Activated CD8-positive, alpha-beta memory T cell treated with anti-CD3 and anti-CD28 coated beads, Interleukin-2, amount 50 U/mL, for 4 hours (primary cell): ENCODE results near the gene SLC7A6.

Source experiments
- DNase-seq: peaks from one replicate; pipeline ENCODE4 v3.0.0-alpha.2; 2020

SLC7A6 gene

DNA sequence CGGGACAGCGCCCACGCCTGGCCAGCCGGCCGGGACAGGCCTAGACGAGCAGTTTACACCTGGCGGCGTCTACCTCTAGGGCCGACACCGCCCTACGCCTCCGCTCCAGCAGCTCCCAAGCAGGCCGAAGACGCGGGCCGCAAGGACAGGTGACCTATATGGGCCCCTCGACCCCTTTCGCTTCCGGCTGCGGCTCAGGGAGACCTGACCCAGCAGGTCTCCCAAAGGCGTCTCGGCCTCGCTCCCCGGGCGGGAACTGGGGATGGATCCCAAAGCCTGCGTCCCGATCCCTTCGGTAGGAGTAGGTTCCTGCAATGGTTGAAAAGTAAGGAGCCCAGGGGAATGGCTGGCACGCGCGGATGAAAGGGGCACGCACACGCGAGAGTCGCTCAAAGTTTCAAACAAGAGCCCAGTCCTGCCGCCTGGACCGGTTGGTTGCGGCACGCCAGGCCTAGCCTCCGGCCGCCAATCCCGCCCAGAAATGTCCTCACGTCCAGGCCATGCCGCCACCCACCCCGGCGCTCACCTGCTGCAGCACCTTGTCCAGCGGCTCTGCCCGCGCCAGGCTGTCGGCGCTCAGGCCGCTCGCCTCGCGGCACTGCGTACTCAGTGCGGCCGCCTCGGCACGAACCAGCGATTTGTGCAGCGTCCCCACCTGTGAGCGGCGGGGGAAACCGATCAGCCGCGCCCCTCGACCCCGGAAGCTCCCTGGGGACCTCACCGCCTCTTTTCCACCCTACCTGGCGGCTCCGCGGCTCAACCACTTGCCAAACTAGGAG lies 29.0 kb upstream of the SLC7A6 start:
- no peak for DNase-seq

DNA sequence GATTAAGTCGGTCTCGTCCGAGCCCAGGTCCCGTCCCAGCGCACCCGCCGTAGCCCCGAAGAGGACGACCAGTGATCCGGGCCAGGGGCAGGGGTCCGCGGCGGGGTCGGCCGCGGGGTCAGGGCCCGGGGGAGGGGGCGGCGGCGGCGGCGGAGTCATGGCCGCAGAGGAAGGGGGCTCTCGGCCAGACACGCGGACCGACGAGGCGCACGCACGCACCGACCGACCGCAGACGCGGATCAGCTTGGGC lies 28.5 kb upstream of the SLC7A6 start, which contains the start of gene ESRP2:
Gene ESRP2 (minus strand): TSS at position 241 of the 250 bp plus-strand sequence. CDS start 82 bp downstream, at position 159.
- no peak for DNase-seq

DNA sequence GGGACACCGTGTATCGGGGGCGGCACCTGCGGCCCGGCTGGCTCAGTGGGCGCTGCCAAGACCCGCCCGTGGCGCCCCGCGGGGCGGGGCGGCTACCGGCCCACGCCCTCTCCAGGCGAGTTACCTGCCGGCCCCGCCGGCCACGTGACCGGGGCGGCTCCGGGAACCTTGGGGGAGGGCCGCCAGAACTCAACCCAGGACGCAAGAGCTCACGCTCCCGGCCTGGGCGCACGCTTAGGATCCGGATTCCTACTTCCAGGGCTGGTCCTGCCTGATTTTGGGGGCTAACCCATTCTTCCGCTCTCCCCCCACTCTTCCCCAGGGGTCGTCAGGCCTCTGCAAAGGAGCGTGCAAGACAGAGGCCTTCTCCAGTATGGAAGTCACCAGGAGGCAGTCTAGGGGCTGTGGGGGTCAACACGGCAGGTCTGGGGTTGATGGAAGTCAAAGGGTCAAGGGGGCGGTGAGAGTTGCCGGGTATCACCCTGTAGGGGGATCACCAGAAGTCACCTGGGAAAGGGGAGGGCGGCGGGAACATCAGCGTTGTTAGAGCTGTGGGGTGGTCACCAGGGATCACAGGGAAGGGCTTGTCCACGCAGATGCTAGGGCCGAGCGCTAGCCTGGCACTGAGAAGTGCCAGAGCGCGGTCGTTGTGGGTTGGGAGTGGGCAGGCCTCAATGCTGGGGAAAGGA lies 28.0 kb upstream of the SLC7A6 start:
- DNase-seq: peak; percentile 45

DNA sequence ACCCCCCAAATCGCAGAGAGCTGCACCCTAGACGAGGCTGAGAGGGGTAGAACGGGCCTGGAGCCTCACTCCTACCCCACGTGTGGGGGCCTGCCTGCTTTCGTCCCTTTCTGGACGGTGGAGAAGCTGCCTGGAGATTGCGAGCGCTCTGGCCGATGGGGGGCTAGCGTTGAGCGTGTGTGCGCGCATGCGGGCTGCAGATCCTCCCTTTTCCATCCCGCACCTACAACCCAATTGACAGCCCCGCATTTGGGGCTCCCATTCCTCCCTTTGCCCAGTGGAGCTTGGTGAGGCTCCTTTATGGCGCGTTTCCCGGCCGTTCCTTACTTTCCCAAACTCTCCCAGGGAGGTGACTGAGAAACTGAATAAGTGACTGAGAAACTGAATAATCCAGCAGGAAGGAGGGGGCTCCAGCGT lies 27.5 kb upstream of the SLC7A6 start:
- DNase-seq: no peak

DNA sequence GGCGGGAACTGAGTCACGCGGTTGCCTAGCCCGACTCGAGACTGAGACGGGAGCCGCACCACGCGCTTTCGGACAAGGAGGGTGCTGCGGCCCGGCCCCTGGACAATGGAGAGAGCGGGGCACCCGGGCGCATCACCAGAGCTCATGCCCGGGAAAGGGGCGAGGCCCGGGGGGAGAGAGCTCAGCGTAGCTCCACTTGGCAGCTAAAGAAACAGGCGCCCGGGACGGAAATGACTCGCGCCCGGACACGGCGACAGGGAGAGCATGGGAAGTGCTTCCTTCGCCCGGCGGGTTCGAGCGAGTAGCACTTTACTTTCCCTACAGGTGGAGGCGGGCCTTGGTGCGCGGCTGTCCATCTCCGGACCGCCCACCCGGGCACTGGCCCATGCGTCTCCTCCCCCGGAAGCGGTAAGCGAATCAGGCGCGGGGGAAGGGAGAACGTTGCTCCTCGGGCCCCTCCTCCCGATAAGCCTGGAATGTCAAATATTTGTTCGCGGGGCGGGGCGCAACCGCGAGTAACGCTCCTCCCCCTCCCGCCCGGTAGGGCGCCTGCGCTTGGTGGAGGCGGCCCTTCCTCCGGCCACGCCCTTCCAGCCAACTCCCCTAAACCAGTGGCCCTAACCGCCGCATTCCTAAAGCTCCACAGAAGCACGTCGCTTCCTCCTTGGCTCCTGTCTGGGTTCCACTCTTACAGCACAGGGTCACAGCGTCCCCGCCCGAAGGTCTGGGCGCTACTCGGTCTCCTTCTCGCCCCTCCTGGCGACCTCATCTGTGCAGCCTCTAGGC lies 26.9 kb upstream of the SLC7A6 start:
- peak; percentile 91 for DNase-seq

DNA sequence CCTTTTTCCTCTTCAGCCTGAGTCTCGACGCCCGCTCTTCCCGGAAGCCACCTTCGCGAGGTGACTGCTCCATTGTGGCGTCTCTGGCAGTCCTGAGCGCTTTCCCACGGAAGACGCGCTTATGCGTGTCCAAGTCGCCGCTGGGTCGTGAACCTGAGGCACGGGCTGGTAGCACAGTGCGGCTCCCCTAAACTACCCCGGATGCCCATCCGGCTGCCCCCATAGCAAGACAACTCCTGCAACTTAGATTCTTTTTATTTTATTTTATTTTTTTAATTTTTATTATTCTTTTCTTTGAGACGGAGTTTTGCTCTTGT lies 26.3 kb upstream of the SLC7A6 start:
- no peak for DNase-seq

DNA sequence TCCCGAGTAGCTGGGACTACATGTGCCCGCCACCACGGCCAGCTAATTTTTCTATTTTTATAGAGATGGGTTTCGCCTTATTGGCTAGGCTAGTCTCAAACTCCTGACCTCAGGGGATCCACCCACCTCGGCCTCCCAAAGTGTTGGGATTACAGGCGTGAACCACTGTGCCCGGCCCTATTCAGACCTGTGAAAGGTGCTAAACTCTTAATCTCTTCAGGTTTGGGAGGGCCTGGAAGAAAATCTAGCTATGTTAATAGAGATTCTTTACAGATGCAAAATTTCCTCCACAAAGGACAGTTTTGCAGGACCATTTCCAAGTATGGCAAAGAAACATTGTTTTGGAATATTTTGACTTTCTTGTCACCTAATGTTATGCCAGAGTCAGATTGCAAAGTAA lies 22.2 kb upstream of the SLC7A6 start:
- no peak for DNase-seq

DNA sequence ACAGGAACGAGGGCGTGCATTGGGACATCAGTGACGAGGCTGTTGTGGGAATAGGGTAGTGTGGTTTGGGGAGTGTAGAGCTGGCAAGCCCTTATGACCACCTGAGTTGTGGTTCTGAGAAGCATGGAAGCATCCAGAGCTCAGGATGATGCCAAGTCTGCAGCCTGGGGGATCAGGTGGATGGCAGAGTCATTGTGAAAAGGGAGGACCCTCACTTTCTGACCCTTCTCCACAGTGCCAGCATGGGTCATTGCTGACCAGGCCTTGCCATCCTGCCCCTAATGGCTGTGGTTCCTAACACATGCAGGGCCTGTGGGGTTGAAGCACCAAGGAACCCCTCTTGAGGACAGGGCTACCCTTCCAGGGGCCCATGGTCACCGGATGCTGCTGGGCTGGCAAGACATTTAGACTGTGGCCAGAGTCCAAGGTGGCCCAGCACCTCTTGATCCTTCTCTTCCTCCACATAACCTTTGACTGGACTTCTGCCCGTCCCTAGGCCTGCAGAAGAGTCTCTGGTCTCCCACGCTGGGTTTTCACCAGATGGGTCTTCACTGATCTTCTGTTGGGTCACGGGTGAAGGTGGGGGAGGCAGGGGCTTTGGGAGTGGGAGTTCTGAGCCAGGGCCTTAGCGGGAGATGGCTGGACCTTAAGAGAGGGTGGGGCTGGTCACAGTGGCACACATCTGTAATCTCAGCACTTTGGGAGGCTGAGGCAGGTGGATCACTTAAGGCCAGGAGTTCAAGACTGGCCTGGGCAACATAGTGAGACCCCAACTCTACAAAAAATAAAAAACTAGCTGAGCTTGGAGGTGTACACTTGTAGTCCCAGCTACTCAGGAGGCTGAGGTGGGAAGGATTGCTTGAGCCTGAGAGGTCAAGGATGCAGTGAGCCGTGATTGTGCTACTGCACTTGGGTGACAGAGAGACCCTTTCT lies 21.1 kb upstream of the SLC7A6 start:
- no peak for DNase-seq

DNA sequence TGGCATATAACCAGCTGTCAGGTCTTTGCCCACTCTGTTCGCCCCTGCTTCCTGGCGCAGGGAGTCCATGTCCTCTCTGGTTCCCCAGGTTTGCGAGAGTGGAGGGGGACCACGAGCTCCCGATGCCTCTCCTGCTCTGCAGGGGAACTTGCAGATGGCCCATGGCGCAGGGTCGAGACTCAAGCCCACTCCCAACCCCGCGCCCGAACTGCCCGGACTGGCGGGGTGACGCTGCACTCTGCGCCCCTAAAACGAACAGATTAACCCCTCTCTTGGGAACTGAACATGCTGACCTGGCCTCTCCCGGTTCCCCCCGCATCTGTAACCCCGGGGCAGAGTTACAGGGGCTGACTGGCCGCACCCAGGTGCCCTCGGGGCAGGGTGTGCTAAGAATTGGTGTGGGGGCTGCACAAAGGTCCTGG lies 19.8 kb upstream of the SLC7A6 start:
- DNase-seq: no peak

DNA sequence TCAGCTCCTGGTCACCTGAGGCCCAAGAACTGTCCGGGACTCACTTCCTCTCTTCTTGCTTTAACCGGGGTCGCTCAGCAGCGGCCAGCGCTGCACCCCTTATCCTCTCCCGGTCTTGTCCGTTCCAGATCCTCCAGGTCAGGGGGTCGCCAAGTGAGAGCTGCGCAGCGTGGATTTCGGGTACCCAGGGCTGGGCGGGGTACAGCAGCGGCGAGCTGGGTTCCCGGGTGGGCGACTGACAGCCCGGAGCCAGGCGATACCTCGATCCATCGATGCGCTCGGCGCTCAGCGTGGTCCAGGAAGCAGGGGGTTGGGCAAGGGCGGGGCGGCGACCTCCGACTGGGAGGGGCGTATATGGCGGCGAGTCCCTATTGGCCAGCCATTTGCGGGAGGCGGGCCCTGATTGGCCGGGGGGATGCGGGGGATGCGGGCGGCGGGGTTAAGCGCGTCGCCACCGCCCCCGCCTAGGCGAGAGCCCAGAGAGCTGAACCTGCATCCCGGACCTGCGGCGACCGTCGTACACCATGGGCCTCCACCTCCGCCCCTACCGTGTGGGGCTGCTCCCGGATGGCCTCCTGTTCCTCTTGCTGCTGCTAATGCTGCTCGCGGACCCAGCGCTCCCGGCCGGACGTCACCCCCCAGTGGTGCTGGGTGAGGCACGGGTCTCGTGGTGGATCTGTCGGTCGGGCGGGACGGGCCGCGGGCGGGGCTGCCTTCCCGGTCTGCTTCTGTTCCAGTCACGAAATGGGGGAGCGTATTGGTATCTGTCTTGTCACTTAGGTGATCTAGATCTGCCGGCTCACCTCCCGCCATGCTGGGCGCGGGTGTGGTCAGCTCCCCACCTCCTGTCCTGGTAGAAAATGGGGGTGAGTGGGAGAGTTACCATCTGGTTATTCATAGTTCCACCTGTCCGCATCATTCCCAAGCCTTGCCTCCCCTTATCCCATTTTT lies 19.1 kb upstream of the SLC7A6 start, which contains the start of gene PLA2G15:
Gene PLA2G15 (plus strand): TSS at position 471 of the 951 bp plus-strand sequence. CDS start 54 bp downstream, at position 525.
- DNase-seq: peak; percentile 98

DNA sequence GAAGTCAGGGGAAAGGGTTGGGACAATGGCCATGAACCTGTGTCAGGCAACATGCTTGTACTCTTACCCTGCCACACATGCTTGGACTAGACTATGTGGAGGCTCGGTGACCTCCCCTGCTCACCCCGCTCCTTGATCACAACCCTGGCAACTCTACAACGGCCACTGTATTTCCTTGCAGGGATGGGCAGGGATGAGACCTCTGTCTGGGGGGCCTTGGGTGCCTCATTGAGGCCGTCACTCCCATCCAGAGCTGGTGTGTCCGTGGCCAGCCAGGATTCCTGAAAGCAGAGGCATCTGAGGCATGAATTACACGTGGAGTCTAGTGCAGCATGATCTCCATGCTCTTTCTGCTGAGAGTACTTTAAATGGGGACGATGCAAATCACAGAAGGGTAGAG lies 18.2 kb upstream of the SLC7A6 start:
- no peak for DNase-seq

DNA sequence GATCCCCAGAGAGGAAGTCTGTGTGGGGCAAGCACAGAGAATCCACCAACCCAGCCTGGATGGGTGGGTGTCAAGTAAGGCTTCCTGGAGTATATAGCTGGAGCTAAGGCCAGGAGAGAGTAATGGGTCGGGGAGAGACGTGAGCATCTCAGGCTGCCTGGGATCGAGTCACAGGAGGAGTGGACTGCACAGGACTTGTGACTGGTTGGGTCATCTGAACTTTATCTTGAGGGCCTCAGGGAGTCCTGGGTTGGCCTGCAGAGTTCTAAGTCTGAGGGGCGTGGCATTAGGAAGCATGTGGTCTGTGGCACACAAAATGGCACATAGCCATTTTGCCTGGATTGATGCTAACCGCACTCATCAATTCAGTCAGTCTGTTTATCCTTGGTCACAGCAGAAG lies 17.7 kb upstream of the SLC7A6 start:
- DNase-seq: no peak

DNA sequence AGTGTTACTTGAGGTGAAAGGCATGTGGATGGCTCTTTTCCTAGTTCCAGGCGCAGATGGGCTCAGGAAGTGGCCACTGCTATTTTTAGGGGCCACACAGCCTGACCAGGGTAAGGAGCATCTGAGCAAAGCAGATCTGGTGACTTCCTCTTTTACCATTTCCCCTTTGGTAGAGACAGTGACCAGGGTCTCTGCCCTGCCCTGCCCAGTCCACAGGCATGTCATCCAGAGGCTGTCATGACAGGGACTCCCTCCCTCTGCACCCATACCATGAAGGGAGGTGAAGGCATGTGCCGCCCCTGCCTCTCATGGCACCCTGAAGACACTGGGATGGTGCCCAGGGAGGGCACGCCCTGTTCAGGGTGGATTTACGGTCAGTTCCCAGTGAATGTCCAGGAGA lies 16.9 kb upstream of the SLC7A6 start:
- DNase-seq: no peak

DNA sequence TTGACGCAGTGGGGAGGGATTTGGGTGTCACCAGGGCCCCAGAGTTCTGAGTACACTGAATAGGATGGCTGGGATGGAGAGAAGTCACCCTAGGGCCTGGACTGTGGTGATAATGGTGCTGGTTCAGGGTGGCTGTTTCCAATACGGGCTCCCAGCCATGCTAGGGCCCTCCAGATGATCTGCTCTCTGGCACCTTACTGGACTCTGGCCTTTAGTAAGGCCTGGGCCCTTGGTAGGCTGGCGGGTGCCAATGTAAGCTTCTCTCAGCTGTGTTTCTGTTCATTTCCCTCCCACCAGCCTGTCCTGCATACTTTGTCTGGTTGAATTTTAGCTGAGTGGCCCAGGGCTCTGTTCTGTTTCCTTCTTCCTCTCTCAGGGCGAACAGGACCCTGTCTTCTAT lies 16.4 kb upstream of the SLC7A6 start:
- DNase-seq: no peak

DNA sequence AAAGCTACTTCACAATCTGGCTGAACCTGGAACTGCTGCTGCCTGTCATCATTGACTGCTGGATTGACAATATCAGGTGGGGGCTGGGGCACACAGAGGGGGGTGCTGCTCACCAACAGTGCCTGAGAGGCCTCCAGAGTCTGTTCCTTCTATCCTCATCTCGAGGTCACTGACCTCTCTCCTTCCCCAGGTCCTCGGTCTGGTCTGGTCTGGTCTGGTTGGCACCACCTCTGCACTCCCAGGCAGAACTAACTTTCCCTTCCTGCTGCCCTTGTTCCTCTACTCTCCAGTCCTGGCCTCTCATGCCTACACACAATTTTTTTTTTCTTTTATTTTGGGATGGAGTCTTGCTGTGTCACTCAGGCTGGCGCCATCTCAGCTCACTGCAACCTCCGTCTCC lies 15.0 kb upstream of the SLC7A6 start:
- DNase-seq: no peak

DNA sequence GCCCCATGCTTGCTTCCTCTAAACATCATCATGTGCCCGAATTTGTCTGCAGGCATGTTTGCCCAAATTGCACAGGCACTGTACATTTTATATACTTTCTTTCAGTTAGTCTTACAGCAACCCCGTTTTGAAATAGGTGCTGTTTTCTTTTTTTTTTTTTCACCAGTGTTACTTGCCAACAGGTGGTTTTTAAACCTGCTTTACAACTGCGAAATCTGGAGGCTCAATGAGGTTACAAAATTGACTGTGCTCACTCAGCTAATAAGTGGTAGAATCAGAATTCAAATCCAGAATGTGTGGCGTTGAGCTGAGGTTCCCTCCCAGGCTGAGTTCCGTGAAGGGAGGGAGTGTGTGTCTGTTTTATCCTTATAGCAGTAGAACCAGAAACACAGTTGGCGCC lies 13.4 kb upstream of the SLC7A6 start:
- DNase-seq: no peak

DNA sequence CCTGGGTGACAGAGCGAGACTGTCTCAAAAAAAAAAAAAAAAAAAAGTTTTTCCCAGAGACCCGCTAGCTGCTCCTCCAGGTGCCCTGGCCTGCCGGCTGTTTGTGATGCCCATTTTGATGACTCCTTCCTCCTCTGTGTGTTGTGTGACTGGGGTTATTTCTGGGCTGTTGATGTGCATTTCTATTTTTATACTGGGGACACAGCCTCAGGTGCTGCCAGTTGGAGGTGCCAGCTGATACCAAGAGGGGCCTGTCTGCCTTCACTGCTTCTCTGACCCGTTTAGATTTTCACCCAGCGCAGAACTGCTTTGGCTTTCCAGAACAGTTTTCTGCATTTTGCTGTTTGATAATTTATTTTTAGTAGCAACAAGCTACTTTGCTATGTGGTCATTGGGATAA lies 12.5 kb upstream of the SLC7A6 start:
- DNase-seq: no peak

DNA sequence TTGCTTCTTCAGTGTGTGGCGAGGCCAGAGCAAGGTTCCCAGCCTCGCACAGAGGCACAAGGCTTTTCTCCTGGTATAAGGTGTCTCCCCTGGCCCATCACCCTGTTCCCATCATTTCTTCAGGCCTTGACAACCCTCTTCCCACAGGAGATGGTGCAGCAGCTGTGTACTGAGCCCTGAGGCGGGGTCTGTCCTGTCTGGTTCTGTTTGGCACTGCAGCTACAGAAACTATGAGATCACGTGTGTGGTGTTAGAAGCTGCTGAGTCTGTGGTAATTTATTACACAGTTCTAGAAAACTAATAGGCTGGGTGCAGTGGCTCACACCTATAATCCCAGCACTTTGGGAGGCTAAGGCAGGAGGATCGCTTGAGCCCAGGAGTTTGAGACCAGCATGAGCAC lies 11.9 kb upstream of the SLC7A6 start:
- no peak for DNase-seq

DNA sequence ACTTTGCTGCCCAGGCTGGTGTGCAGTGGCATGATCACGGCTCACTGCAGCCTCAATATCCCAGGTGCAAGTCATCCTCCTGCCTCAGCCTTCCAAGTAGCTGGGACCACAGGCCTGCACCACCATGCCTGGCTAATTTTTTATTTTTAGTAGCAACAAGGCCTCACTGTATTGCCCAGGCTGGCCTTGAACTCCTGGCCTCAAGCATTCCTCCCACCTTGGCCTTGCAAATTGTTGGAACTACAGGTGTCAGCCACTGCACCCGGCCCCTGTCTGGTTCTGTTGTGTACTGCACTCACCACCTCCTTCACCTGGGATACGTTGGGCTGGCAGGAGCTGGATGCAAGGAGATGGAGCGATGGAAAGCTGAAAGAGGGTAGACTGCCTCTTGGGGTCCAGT lies 10.6 kb upstream of the SLC7A6 start:
- DNase-seq: no peak

DNA sequence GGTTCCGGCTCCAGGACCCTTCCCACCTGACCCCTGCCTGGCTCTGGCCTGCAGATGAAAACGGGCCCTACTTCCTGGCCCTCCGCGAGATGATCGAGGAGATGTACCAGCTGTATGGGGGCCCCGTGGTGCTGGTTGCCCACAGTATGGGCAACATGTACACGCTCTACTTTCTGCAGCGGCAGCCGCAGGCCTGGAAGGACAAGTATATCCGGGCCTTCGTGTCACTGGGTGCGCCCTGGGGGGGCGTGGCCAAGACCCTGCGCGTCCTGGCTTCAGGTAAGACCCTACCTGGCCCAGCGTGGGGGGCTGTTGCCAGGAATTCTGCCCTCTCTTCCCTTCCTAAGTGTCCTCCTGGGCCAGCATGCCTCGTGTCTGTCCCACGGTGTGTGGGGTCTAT lies 8.6 kb upstream of the SLC7A6 start:
- no peak for DNase-seq

DNA sequence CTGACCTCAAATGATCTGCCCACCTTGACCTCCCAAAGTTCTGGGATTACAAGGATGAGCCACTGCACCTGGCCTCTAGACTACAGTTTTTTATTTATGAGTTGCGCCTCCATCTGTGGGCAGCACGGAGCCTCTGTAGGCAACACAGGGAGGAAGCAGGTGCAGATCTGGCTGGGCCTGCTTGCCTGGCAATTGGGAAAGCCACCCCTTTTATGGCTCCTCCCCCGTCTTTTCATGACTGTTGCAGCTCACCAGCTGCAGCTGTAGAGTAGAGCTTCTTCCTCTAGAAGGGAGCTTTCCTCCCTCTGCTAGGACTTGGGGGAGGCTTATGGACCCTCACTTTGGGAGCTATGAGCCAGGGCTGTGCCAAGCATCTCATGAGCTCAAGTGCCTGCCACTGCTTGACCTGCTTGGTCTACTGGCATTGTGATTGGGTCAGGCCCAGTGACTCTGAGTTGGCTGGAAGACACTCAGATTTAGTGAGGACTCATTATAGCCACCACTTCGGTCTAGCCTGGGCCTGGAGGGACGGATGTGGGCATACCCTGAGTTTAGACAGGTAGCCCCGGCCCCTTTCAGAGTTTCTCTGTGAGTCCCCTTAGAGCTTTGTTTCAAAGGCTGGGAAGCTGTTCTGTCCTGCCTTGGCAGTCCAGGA lies 6.9 kb upstream of the SLC7A6 start:
- no peak for DNase-seq
